Activated CD4-positive, alpha-beta T cell treated with anti-CD3 and anti-CD28 coated beads, Interleukin-2, amount 50 U/mL, for 24 hours (primary cell): ENCODE measurements around the gene KCNMB4.
"Not testable (repeated sequence)": the region's sequence is repeated elsewhere in the genome, so short reads cannot be mapped to it uniquely, and the experiment has no call there.

Experiments
- DNase-seq, 2 donors: peaks; one replicate each; pipeline ENCODE4 v3.0.0-alpha.2; 2020; ENCODE audit warnings: low read depth in 1 of 2, low spot score in 1 of 2

The KCNMB4 gene

DNA sequence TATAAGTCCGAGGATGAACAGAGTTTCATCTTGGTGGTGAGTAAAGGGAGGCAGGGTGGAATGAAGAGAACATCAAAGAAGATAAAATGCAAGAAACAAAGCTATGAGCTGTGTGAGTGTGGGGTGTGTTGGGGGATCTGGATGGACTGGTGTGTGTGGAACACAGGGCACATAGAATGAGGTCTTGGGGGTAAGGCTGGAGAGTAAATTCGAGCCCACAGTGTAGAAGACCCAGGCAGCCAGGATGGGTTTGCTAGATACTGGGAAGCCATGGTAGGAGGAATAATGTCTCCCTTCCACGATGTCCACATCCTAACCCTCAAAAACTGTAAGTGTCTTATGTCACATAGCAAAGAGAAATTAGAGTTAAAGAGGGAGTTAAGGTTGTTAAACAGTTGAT is 6.8 kb downstream of the KCNMB4 start:
- DNase-seq, result no peak

DNA sequence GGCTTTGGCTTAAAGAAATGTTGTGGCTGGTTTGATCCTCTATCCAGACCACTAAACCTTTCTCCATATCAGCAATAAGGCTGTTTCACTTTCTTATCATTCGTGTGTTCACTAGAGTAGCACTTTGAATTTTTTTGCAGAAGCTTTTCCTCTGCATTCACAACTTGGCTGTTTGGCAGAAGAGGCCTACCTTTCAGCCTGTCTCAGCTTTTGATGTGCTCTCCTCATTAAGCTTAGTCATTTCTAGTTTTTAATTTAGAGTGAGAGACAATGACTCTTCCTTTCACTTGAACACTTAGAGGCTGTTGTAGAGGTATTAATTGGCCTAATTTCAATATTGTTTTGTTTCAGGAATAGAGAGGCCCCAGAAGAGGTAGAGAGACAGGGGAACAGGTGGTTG is 13.8 kb downstream of the KCNMB4 start:
- DNase-seq, result no peak

DNA sequence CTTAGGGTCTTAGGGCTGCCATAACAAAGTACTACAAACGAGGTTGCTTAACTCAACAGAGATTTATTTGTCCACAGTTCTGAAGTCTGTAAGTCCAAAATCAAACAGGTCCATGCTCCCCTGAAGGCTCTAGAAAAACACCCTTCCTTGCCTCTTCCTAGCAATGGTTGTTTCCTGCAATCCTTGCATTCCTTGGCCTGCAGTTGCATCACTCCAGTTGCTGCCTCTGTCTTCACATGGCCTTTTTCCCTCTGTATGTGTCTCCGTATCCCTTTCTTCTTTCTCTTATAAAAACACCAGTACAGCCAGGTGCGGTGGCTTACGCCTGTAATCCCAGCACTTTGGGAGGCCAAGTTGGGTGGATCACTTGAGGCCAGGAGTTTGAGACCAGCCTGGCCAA is 17.4 kb downstream of the KCNMB4 start:
- DNase-seq, result no peak

DNA sequence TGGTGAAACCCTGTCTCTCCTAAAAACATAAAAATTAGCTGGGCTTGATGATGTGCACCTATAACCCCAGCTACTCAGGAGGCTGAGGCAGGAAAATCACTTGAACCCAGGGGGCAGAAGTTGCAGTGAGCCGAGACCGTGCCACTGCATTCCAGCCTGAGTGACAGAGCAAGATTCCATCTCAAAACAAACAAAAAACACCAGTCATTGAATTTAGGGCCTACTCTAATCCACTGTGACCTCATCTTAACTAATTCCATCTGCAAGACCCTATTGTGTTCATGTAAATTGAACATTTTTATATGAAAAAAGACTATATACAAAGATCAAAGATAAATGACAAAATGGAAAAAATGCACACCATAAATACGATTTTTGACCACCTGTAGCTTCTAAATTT is 17.8 kb downstream of the KCNMB4 start:
- DNase-seq, result no peak

DNA sequence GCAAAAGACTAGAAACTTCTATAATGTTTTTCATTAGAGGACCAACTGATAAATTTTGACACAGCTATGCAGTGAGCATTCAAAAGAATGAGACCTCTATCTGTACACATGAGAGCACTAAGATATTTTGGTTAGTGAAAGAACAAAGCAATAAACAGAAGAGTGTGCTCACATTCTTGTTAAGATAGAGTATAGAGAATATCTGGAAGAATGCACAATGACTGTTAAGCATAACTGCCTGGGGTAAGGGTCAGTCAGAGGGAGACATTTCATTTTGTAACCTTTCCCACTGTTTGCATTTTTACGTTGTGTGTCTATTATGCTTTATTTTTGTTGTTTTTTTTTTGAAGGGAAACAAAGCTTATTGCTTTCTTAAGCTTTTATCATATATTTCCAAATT is 20.7 kb downstream of the KCNMB4 start:
- no peak for DNase-seq

DNA sequence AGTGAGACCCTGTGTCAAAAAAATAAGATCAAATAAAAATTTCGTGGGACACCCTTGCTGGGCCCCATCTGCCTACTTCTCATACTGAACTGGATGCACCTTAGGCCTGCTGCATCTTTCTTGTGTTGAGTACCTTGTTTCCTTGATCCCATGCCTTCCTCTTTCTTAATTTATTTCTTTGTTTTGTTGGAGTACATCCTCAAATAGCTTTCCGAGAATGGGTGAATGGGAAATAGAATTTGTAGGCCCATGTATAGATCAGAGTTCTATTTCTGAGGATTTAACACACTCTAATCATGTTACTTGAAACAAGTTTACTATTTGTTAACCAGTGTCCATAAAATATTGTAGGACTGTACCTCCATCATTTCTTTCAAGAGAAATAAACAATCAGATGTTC is 23.6 kb downstream of the KCNMB4 start:
- no peak for DNase-seq

DNA sequence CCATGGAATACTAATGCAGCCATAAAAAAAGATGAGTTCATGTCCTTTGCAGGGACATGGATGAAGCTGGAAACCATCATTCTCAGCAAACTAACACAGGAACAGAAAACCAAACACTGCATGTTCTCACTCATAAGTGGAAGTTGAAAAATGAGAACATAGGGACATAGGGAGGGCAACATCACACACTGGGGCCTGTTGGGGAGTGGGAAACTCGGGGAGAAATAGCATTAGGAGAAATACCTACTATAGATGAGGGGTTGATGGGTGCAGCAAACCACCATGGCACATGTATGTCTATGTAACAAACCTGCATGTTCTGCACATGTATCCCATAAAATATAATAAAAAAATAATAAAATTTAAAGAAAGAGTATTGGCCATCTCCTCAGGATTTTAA is 26.5 kb downstream of the KCNMB4 start:
- DNase-seq, result not testable (repeated sequence)

DNA sequence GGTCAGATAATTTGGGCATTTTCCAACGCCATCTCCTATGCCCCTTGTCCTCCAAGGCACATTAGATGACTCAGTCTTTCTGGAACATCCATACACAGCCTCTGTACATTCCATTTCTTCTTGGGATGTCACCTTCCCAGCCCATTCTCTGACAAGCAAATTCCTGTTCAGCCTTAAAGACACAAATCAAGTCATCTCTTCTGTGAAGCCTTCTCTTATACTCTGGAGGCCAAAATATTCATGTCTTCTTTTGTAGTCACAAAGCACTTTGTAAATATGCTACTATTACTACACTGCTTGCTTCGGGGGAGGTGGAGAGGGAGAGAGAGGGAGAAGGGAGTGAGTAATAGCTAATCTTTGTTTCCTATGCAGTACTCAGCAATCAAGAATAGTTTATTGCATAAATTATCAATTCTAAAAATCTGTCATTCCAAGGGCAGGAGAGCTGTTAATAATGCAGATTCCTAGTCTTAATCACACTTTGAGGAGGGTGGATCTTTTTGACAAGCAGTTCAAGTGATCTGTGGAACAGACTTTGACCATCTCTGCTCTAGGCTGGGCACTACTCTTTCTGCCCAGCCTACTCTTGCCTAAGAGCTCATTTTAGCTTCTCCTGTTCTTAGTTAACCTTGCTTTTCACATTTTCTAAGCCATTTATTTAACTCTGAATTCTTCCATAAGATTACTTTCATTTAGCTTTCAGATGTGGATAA is 27.9 kb downstream of the KCNMB4 start:
- no peak for DNase-seq

DNA sequence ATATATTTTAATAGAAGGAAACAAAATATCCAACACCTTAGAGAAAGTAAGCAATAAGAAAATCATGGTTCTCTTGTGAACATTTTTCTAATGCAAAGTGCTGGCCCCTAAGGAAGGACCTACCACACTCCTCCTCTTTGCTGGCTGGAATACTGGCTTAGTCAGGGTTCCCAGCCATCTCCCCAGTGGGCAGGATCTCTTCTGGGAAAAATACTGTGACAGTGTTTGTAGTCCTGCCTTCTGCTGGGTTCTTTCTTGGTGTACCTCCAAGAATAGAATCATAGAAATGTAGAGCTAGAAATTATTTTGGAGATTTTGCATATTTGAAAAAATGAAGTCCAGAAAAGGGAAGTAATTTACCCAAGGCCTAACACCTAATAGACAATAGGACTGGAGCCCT is 31.9 kb downstream of the KCNMB4 start:
- DNase-seq, result no peak

DNA sequence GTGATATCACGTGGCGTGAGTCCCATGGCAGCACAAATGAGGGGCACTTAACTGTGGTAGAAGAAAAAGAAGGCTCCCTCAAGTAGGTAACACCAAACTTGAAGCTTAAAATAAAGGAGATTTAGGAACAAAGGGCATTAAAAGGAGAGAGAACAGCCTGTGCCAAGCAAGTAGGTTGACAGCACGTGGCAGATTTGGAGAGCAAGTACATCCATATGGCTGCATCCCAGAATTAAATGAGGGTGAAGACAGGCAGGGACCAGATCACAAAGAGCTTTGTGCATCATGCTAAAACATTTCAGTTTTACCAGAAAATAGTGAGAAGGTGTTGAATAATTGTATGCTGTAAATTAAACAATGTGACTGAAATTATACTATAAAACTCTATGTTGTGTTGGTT is 32.8 kb downstream of the KCNMB4 start:
- DNase-seq, result no peak

DNA sequence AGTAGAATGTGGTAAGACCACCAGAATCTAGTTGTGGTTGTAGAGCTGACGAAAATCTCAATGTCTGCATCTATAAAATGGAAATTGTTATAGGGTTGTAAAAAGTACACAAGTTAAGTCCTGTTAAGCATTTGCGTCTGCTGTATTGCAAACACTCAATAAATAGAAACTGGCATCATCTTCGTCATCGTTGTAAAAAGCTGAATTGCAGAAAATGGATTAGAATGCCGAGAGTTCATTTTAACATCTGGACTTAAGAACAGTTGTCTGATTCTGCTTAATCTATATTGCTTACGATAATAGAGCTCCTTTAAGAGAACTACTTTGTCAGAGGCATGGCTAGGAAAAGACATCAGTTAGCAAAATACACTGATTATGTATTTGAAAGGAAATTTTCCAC is 33.2 kb downstream of the KCNMB4 start:
- DNase-seq, result no peak

DNA sequence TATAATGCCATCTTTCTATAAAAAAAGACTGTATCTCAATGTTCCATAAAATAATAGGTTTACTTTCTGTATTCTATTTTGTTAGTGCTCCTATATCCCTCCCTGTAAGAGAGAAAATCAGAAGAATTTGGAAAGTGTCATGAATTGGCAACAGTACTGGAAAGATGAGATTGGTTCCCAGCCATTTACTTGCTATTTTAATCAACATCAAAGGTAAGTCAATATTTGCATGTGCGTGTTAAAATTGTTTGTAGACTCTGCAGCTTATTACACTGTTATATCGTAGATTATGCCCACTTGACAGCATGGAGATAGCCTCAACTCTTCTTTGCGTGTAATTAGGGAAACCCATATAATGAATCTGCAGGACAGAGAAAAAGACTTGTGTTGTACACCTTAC is 34.0 kb downstream of the KCNMB4 start:
- no peak for DNase-seq

DNA sequence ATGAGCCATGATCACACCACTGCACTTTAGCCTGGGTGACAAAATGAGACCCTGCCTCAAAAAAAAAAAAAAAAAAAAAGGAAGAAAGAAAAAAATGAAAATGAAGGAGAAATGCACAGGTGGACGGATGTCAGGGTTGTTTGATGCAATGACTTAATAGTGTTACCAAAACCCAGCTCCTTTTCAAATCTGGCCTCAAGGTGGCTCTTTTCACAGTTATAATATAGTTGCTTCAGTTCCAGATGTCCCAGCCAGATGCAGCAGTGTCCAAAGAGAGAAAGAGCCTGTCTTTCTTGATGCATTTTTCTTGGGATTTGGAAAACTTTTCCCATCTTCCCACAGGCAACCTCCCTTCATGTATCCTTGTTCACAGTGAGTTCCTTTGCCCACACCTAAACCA is 36.5 kb downstream of the KCNMB4 start:
- DNase-seq, result no peak

DNA sequence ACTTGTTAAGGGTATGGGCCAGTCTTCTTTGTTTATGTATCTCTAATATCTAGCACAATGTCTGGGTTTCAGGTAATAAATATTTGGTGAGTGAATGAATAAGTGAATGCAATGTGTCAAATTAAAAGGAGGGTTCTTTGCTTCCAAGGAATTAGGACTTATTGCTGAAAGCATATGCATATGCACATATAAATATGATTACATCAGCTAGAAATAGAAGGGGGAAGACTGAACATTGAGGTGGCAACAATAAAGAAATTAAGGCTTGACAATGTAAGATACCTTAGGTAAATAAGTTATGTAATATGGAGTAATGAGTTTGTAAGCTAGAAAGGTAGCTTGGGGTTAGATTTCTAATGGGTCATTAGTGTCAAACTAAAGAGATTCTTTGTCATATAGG is 37.7 kb downstream of the KCNMB4 start:
- no peak for DNase-seq

DNA sequence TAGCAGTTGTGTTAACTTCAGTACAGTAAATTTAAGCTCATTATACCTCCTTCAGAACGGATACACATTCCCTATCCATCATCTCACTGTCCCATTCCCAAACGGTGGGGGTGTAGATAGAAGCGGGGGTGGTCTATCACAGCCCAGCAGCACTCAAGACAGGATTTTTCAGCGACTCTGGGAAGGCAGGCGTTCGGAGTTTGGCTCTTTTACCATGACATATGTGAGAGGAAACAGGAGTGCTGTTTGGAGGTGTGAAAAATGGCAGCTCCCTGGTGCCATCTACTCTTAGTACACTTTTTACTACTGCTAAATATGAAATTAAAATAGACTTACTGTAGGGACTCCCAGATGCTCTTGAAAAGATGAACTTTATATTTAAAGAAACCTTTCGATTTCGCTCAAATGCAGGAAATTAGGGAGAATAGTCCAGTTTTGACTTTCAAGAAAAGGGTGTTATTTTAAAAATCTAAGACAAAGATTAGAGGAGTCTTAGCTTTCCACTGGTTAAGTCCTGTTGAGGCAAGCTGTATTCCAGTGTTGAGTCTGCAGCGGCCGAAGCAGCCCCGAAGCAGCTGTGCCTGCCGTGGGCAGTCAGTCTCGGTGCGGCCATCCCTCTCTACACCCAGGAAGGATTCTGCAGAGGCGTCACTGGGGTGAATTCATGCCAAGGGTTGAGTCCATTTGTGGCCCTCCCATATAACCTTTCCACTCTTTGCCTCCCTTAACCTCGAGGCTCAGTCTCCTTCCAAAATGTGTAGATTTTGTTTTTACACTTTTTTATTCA is 42.1 kb downstream of the KCNMB4 start:
- no peak for DNase-seq

DNA sequence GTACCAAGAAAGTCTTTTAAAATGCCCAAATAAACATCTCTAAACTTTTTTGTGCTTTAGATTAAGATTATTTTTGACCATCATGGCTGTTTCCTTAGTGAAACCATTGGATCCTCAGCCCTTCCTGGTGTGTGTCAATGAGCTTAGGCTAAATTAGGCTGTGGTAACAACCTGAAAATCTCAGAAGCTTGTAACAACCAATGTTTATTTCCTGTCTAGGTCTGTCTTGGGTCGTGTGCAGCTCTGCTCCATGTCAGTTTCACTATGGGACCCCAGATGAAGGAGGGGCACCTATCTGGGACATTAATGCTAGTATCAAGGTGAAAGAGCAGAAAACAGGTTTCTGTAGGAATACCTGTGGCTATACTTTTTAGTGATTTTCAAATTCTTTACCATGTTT is 49.9 kb downstream of the KCNMB4 start:
- DNase-seq, result no peak

DNA sequence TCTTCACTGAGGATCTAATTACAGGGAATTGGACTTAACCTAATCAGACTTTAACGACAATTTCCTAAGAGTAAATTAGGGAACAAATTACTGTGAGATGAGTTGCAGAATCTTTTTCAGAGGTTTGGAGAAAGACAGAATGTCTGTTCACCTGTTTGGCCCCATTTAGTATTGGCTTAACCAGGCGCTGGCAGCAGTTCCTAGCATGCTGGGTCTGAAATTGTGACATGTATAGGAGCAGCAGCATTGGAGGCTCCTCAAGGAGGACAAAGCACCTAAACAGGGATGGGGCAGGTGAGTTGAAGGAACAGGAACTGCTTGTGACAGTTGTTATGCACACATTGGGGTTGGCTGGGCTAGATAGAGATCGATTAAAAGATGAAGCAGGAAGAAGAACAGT is 51.0 kb downstream of the KCNMB4 start:
- DNase-seq, result no peak

DNA sequence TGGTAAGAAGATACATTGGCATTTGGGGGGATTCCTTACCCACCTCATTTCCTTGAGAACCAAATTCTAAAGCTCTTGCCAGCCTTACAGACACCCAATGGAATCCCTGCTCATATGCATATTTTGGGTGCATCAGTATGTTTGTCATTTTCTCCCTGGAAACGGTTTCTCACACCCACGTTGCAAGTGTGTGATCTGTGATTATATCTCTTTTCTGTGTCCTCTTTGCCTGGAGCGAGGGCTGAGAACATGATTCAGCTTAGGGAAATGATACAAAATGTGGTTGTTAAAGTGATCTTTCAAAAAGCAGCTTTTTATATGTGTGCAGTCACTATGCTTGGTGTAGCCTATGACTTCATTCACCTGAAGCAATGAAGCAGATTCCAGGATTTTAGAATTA is 52.0 kb downstream of the KCNMB4 start:
- no peak for DNase-seq

DNA sequence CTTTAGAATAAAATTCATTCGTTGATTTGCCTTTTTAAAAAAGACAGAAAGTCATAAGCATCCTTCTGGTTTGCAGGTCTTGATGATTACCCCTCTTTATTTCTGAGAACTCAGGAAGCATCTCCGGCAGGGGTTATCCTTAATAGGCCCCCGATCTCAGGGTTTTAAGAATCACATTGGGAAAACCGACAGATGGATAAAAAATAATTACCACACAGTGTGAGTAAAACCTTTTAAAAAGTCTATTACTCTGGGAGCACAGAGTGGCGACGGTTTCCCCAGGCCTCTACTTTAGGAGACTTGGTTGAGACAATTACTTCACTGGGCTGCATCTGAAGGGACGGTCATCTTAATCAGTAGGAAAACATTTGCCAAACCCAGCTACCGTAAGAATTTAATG is 56.5 kb downstream of the KCNMB4 start:
- DNase-seq, result no peak

DNA sequence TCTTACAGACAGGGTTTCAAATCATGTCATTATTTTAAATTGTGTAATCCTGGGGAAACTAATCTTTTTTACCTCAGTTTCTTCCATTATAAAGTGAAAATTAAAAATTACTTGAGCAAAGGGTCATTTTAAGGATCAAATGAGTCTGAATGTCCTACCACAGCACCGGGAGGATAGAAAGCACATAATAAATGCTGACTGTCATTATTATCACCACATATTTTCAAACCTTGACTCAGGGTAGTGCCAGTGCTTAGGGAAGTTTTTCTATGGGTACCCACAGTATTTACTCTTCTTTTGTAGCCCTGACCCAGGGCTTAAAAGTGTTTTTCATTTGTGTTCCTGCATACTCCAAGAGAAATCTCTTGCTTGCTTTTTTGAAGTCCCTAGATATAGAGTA is 60.5 kb downstream of the KCNMB4 start:
- DNase-seq, result no peak

DNA sequence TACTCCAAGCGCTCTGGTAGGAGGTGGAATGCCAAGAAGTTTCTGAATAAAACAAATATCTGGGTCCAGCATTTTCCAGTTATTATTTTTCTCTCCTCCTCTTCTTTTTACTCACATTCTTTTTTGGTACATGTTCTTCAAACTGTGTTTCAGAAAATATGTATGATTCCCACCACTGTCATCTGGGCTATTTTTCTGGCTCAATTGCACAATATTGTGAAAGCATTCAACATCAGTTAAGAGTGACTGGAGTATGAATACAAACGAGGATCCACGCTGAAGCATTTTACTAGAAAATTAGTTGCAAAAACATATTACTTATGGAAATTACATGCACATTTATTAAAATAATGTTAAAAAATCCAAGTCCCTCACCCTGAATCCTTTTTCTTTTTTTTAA is 61.5 kb downstream of the KCNMB4 start:
- DNase-seq, result no peak

DNA sequence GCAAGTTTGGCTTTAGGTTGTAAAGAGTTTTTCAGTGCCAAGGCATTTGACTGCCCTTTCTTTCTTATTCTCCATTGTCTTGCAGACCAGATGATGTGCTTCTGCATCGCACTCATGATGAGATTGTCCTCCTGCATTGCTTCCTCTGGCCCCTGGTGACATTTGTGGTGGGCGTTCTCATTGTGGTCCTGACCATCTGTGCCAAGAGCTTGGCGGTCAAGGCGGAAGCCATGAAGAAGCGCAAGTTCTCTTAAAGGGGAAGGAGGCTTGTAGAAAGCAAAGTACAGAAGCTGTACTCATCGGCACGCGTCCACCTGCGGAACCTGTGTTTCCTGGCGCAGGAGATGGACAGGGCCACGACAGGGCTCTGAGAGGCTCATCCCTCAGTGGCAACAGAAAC is 64.3 kb downstream of the KCNMB4 start:
- no peak for DNase-seq

DNA sequence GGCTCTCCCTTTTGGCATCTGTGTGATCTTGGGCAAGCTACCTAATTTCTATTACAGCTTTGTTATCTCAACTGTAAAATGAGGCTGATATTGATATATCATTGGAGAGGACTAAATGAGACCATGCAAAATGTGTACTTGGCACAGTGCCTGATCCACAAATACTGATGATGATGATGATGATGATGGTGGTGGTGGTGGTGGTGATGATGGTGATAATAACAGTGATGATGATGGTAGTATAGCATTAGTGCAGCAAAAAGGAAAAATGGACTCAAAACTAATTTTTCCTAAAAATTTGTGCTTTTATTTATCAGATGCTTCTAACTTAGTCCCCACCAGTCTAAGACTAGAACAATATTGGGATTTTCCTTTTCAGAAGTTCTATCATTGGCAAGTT is 70.7 kb downstream of the KCNMB4 start:
- no peak for DNase-seq
